Ovary (tissue), 3 donors: ENCODE data around the gene PEG3.

Experiments used
- CTCF ChIP-seq, 3 donors: fragments of 450-650 bp in 2 of 3; fragments of 200-600 bp in 1 of 3; IDR thresholded peaks; one replicate each; pipeline versions ENCODE4 v1.5.1 to v1.8.0; 2016 to 2022; ENCODE audit warnings: antibody characterized with exemption in 3 of 3, mild to moderate bottlenecking in 1 of 3
- EP300 ChIP-seq: sonication (generic); formaldehyde crosslinking; IDR thresholded peaks from one replicate; pipeline ENCODE4 v1.6.1; 2017; ENCODE audit warnings: antibody characterized with exemption
- POLR2A ChIP-seq: fragments of 450-650 bp; IDR thresholded peaks from one replicate; pipeline ENCODE4 v1.6.1; 2017; ENCODE audit warnings: antibody characterized with exemption, mild to moderate bottlenecking, moderate library complexity
- donor health status: DM: no; HTN: no; CAD: no.

DNA sequence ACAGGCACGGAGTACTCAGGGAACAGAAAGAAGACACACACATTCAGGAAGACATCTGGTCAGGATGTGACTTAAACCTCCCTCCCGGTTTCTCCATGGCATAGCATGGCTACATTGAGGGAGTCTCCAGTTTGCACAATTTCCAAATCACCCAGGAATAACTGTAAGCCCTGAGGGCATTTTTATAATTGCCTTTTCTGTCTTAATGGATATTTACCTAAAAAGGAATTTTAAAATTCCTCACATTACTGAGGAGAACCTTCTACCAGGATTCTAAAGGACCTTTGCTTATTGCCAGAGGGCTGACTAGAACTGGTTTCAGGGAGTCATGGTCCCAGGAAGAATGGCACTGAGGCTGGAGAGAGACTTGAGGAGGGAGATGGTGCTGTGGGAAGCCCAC, 21.4 kb downstream of the PEG3 start:
- TF ChIP-seq CTCF (IDR thresholded peaks at IDR 0.05) (no peak), POLR2A (no peak), EP300 (no peak)
